HepG2 (cell line): ENCODE measurements around the gene CHADL. TPM values are rescaled to one million over a fixed set of nuclear protein-coding genes. Genes with fewer than 3 reads are reported as not detected.

Source experiments
- DBP ChIP-seq: sonication (generic); formaldehyde crosslinking; IDR thresholded peaks from 2 replicates; pipeline ENCODE4 v1.4.0; 2020; ENCODE audit warnings: missing genetic modification reagents; ENCODE audit errors: not compliant biosample characterization
- DNMT3B ChIP-seq: conservative IDR thresholded peaks from 2 replicates; pipeline ENCODE4 v1.6.1; 2016; ENCODE audit warnings: missing biosample characterization, control low read depth
- HDAC1 ChIP-seq: sonication (generic); formaldehyde crosslinking; IDR thresholded peaks from 2 replicates; pipeline ENCODE4 v1.5.1; 2020; ENCODE audit warnings: mild to moderate bottlenecking, missing genetic modification reagents
- HOXA5 ChIP-seq: sonication (generic); formaldehyde crosslinking; IDR thresholded peaks from 2 replicates; pipeline ENCODE4 v1.4.0; 2020; ENCODE audit warnings: missing genetic modification reagents
- KMT2B ChIP-seq: IDR thresholded peaks from 2 replicates; pipeline ENCODE4 v1.6.1; 2016; ENCODE audit warnings: missing genetic modification reagents, missing compliant biosample characterization
- MEF2D ChIP-seq: sonication (generic); formaldehyde crosslinking; IDR thresholded peaks from 2 replicates; pipeline ENCODE4 v1.5.1; 2020; ENCODE audit warnings: mild to moderate bottlenecking, missing genetic modification reagents
- POLR2AphosphoS5 ChIP-seq: IDR thresholded peaks from 2 replicates; pipeline ENCODE4 v1.6.1; 2012; ENCODE audit warnings: low read depth, low read length
- PRDM4 ChIP-seq: sonication (generic); formaldehyde crosslinking; IDR thresholded peaks from 2 replicates; pipeline ENCODE4 v1.9.0; 2021; ENCODE audit warnings: missing genetic modification reagents, borderline replicate concordance
- SMAD3 ChIP-seq: sonication (generic); formaldehyde crosslinking; IDR thresholded peaks from 2 replicates; pipeline ENCODE4 v1.4.0; 2020; ENCODE audit warnings: missing genetic modification reagents
- SP1 ChIP-seq, 2 experiments: fragments of 450-650 bp in 1 of 2; sonication (generic) in 1 of 2; formaldehyde crosslinking in 1 of 2; IDR thresholded peaks; 2 replicates each; pipeline versions ENCODE4 v1.4.0 to v1.6.1; 2016 to 2020; ENCODE audit warnings: missing genetic modification reagents in 1 of 2
- SP4 ChIP-seq: sonication (generic); formaldehyde crosslinking; IDR thresholded peaks from 2 replicates; pipeline ENCODE4 v1.8.1; 2023; ENCODE audit warnings: mild to moderate bottlenecking, missing genetic modification reagents
- TARDBP ChIP-seq: sonication (generic); formaldehyde crosslinking; IDR thresholded peaks from 2 replicates; pipeline ENCODE4 v1.8.0; 2022; ENCODE audit warnings: mild to moderate bottlenecking, missing genetic modification reagents
- ZNF205 ChIP-seq: IDR thresholded peaks from 2 replicates; pipeline ENCODE4 v1.6.1; 2018; ENCODE audit warnings: missing biosample characterization, missing genetic modification reagents
- ZNF574 ChIP-seq: sonication (generic); formaldehyde crosslinking; IDR thresholded peaks from 2 replicates; pipeline ENCODE4 v1.4.0; 2020; ENCODE audit warnings: missing genetic modification reagents
- ZNF614 ChIP-seq: IDR thresholded peaks from 2 replicates; pipeline ENCODE4 v1.6.1; 2018; ENCODE audit warnings: missing biosample characterization, missing genetic modification reagents, inconsistent platforms, borderline replicate concordance
- ZNF687 ChIP-seq: sonication (generic); formaldehyde crosslinking; IDR thresholded peaks from 2 replicates; pipeline ENCODE4 v1.5.1; 2020; ENCODE audit warnings: mild to moderate bottlenecking, missing genetic modification reagents, moderate library complexity
- ZNF841 ChIP-seq: sonication (generic); formaldehyde crosslinking; IDR thresholded peaks from 2 replicates; pipeline ENCODE4 v1.8.1; 2023; ENCODE audit warnings: missing genetic modification reagents, borderline replicate concordance
- ZNF883 ChIP-seq: sonication (generic); formaldehyde crosslinking; IDR thresholded peaks from 2 replicates; pipeline ENCODE4 v1.5.1; 2020; ENCODE audit warnings: mild to moderate bottlenecking, missing genetic modification reagents; ENCODE audit errors: not compliant biosample characterization
- polyA plus RNA-seq, 8 experiments: library from polyadenylated mRNA; depleted of rRNA in 3 of 8; stranded (reverse) in 7 of 8; unstranded in 1 of 8; fragments of >200 nt; fragmentation: Illumina TruSeq in 4 of 8; extraction: Trizol in 4 of 8; gene quantifications; 2 replicates each; pipeline versions ENCODE4 v1.2.1 to v1.2.3, GENCODE V29; 2011 to 2016; ENCODE audit warnings: low read depth in 4 of 8, missing spikeins in 1 of 8, mixed read lengths in 1 of 8; ENCODE audit not compliant: insufficient read depth in 1 of 8
- total RNA-seq, 5 experiments: library from RNA; depleted of rRNA; stranded (reverse); fragments of >200 nt; fragmentation: Illumina TruSeq; extraction: Trizol; gene quantifications; 2 replicates each; pipeline ENCODE4 v1.2.3, GENCODE V29; 2016; ENCODE audit warnings: low read depth in 1 of 5

CHADL gene
- total and polyA plus RNA-seq, 2 of the 13 experiments (the other 11 are each of a cell fraction or from before 2014, with no cell fraction given), result 2.8 to 8.1 TPM

DNA sequence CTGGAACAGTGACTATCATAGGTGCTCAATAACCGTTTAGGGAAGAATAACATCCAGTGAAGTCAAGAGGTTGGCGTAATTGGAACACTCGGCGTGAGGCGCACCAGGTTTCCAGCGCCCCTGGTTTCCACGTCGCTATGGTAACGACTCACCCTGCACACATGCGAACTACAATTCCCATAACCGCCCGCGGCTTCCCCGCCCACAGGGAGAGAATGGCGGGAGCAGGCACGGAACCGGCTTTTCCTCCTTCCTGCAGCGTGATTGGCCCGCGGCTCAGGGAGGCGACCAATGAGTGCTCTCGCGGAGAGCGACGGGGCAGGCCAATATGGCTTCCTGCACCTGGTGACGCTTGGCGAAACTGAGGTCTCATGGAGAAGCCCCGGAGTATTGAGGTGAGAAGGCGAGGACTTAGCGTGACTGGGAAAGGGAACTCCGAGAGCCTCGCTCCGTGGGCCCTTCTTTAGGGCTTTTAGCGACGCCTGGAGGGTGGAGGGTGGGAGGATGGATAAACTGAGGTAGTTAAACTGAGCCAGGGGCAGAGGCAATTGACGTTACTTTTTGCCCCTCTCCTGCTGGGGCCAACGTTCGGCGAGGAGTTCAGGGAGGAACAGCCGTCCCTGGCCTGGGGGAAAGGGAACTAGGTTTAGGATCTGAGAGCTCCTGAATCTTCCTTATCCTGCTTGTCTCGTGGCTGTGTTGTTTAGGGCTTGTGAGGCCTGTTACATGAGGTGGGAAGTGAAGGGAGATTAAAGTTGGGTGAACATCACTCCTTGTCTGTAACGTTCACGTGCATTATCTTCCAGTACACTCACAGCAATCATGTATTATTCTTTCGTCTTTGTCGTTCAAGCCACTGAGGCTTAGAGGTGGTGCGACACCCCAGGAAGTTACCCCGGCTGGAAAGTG is 35.5 kb downstream of the CHADL start, which contains the start of gene L3MBTL2 (continued):
- peak; percentile 93 for TF ChIP-seq ZNF687 (CRISPR knock-in tag)
- no peak for TF ChIP-seq DBP (CRISPR knock-in tag)
- peak; percentile 70 for TF ChIP-seq KMT2B (CRISPR knock-in tag)
- peak; percentile 66; the same call in 1 of the 2 replicates for TF ChIP-seq TARDBP (CRISPR knock-in tag)
- TF ChIP-seq SP4 (CRISPR knock-in tag), result peak; percentile 86
- TF ChIP-seq POLR2AphosphoS5, result peak; percentile 87
- TF ChIP-seq ZNF841 (CRISPR knock-in tag), result no peak
- no peak for TF ChIP-seq SP1 (IDR thresholded peaks at IDR 0.05)
- TF ChIP-seq SP1 (CRISPR knock-in tag; IDR thresholded peaks at IDR 0.05), result peak; percentile 88
- peak; percentile 20 for TF ChIP-seq ZNF883 (CRISPR knock-in tag)
- peak; percentile 85 for TF ChIP-seq ZNF574 (CRISPR knock-in tag)
- no peak for TF ChIP-seq ZNF205 (CRISPR knock-in tag)
- peak; percentile 95 for TF ChIP-seq HDAC1
- 0 out of 2 replicates have a peak, but pooled peaks have one; percentile 19 for TF ChIP-seq HOXA5
- TF ChIP-seq ZNF614 (CRISPR knock-in tag), result peak; percentile 52; the same call in 1 of the 2 replicates
- peak; percentile 71; the same call in 1 of the 2 replicates for TF ChIP-seq DNMT3B (CRISPR knock-in tag)
- 0 out of 2 replicates have a peak, but pooled peaks have one; percentile 31 for TF ChIP-seq SMAD3 (CRISPR knock-in tag)
- 0 out of 2 replicates have a peak, but pooled peaks have one; percentile 60 for TF ChIP-seq MEF2D (CRISPR knock-in tag)
- no peak for TF ChIP-seq PRDM4 (CRISPR knock-in tag)
